Stimulated activated CD4-positive, alpha-beta T cell treated with anti-CD3 and anti-CD28 coated beads, TNF-alpha, amount 100 ng/mL, for 48 hours (primary cell): ENCODE data around the gene TBC1D16.

Experiments
- DNase-seq, 3 donors: peaks; one replicate each; pipeline ENCODE4 v3.0.0-alpha.2; 2020; ENCODE audit warnings: low read depth in 3 of 3

The TBC1D16 gene

DNA sequence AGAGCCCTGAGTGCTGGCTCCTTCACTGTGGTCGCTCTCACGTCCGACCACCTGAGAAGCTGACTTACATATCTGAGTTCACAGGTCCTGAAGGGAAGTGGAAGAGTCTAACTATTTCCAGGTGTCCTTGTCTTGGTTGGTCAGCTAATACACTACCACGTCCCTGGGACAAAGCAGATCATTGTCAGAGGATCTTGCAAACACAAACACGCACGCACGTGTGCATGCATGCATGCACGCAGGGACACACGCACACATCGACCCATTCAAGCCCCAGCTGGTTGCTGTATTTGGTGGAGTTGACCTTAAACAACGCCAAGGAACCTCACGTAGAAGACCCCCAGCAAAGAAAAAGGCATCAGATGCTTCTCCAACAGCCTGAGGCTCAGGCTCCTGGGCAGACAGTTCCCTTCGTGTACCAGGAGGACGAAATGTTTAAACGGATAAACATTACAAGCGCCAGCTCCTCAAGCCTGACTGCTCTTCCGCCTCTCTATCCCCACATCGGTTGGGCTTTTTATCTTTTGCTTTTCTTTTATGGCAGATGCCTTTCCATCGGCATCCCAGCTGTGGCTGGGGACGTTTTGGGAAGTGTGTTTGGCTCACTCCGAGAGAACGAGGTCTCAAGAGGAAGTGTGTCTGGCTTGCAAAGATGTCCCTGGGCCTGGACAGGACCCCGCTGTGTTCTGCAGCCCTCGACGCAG is 95.8 kb downstream of the TBC1D16 start:
- no peak for DNase-seq

DNA sequence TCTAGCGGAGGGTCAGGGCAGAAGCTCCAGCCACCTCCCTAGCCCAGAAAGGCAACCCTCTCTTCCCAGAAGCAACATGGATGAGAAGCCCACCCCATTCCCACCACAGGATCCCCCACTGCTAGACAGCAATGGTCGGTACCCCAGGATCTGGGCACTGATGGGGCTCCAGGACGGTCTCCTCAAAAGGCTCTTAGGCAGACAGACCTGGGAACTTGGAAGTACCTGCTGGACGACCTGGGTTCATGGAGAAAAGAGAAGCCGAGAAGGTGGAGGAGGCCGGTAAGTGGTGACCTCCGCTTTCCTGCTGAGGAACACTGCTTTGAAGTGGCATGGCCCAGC is 96.6 kb downstream of the TBC1D16 start:
- DNase-seq: no peak

DNA sequence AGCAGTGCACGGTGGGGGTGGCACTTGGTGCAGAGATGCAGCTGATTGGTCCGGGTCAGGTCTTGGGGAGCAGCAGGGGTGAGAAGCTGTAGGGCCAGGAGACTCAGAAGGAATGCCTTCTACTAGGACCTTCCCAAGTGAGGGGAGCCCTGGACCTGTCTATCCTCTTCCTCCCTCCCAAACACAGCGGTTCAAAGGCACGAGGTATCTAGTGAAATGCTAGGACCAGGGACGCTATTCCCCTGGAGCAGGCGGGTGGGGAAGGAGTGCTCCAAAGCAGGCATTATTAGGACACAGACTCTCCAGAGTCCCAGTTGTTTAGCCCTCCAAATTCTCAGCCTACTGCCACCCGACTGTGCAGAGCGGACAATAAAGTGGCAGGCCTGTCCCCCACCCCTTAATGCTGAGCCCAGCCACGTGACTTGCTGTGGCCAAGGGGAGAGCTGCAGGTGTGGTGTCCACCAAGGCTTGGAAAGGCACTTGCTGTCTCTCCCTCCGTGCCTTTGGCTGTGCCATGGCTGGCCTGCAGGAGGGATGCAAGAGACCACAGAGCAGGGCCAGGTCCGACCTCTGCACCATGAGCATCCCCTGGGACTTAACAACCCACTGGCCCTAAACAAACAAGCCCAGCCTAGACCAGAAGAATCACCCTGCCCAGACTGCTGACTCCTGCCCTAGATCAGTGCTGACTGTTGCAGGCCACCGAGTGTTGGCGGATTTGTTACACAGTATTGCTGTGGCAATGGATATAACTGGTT is 97.2 kb downstream of the TBC1D16 start:
- DNase-seq: no peak

DNA sequence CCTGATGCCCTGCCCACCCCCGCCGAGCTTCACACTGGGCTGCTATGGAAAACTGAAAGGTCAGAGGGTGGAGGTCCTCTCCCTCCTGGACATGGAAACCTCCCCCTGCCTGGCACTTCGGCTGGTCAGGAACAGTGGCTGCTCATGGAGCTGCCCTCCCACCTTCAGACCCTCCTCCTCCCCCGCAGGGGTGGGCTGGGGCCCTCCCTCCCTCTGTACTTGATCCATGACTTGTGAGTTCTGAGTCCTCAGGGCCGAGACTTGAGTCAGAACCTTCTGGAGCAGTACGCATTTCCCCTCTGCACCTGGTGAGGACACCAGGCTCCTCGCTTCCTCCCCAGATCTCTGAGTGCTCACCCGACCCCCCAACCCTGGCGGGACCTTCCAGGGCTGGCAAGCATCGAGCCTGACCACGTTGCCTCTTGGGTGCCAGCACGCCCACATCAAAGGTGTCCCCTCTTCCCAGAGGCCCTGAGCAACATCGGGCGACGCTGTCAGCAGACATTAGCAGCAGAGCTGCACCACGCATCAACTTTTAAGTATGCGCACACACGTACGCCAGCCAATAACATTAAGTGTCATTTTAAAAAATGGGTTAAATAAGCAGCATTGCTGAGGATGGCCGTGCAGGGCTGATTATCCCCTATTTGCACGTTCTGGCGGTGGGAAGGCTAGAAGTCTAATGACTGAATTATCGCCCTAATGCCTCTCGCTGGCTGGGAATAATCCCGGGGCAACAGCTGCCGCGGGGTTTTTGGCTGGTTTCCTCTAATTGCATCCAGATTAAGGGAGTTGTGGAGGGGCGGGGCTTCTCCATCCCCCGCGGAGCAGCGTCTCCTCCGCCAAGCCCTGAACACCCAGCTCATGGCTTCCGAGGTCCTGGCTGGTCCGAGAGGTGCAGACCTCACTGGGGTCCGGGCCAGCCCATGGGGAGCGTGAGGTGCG is 98.0 kb downstream of the TBC1D16 start:
- no peak for DNase-seq

DNA sequence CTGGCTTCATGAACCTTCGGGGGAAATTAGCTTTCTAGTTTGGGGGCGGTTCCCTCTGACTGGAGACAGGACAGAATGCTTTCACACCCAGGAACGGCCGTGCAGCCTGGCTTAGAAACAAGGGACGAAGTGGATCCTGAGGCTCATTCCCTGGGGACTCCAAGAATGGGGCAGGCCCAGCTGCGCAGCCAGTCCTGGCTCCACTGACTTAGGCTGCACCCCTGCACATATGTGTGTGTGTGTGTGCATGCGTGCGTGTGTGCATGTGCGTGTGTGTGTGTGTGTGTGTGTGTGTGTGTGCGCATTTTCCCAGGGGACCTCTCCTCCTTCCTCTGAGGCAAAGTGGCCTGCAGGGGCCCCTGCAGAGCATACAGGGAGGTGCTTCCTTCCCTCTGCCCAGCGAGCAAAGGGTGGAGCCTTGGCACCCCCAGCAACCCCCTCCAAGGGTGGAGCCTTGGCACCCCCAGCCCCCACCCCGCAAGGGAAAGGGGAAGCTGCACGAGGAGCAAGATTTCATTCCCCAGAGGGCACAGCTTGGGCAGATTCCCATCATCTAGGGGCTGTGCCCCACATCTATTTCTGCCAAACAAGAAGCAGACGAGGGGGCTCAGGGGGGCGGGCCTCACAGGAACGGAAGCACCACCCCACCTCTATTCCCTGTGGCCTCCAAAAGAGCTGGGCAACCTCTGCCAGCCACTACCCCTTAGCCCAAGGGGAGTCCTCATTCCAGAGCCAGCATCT is 98.9 kb downstream of the TBC1D16 start:
- DNase-seq: no peak

DNA sequence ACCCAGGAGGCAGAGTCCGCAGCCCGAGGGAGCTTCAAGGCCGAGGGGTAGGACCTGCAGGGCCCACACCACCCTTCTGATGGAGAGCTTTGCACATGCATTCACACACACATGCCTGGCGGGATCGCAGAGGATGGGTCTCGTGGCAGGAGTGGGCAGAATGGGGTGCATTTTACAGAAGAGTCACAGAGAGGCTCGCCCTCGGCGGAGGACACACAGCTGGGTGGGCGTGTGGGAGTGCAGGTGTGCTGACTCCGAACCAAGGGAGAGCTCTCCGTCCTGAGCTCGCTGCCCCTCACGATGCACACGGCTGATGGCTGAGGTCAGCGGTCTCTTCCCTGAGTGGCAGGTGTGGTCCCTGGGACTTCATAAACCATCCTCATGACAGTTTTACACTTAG is 99.6 kb downstream of the TBC1D16 start:
- no peak for DNase-seq

DNA sequence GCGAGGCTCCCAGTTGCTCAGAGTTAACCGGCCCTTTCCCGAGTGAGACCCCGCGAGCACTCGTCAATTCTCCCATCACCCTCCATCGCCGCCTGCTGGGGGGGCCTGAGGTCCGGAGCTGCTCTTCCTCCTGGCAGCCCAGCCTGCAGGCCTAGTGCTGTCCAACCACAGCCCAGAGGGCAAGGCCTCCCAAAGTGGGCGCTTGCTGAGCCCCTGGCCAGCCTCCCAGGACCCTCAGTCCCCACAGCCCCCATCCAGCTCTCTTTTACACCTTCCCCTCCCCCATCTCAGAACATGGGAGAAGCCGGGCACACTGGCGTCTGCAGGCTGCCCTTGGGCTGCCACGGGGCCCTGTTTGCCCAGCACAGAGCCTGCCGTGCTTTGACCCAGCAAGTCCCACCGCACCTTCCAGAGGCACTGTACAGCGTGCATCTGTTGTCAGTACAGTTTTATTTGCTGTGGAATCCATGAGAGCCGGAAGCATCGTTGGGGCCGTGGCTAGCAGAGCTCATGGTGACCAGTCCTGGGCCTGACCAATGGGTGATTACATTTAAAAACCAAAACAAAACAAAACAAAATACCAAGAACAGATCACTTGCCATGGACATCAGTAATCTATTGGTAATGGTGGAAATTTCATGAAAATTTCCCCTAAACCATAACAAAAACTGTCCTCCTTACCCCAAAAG is 100.3 kb downstream of the TBC1D16 start:
- DNase-seq: no peak

DNA sequence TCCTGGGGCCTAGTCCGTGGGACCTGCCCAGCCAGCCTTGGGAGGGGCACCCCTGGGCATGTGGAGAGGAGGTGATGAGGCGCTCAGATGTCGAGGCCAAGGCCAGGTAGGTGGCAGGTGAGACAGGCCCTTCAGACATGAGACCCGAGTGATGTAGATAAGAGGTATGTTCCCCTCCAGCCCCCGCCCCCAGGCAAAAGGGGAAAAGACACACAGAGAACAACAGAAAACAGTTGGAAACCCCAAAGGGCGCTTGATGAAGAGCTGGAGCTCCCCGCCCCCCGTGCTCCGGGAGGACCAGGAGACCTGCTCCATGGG is 101.1 kb downstream of the TBC1D16 start:
- DNase-seq: no peak

DNA sequence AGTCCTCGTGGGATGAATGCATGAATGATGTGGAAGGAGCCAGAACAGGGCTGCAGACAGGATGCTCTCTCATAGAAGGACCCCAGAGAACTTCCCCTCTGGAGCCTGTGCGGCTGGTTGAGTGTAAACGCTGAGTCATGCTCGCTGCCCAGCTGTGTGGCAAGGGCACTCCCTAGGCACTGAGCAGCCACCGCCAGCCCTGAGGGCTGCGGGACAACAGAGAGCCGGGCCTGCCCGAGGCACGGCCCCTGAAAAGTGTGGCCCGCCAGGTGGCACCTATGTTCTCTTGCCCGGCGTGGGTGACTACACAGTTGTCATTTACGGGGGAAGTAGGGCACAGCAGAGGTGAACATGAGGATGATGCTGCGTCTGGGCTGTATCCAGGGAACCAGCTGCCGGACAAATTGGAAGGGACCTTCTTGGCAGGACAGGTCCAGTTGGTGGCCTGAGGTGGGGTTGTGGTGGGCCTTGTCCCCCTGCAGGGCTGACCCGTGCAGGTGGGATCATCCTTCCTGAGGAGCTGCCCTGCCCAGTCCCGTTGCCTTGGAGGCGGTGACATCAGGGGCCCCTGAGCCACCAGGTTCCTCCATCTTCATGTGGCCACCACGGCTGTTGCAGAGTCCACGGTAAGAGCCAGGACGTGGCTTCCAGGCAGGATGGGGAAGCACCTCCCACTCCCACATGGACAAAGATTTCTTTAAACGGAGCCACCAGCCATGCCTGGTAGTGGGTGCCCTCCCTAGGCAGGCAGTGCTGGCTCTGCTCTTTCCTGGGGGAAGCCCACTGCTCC is 101.6 kb downstream of the TBC1D16 start:
- no peak for DNase-seq

DNA sequence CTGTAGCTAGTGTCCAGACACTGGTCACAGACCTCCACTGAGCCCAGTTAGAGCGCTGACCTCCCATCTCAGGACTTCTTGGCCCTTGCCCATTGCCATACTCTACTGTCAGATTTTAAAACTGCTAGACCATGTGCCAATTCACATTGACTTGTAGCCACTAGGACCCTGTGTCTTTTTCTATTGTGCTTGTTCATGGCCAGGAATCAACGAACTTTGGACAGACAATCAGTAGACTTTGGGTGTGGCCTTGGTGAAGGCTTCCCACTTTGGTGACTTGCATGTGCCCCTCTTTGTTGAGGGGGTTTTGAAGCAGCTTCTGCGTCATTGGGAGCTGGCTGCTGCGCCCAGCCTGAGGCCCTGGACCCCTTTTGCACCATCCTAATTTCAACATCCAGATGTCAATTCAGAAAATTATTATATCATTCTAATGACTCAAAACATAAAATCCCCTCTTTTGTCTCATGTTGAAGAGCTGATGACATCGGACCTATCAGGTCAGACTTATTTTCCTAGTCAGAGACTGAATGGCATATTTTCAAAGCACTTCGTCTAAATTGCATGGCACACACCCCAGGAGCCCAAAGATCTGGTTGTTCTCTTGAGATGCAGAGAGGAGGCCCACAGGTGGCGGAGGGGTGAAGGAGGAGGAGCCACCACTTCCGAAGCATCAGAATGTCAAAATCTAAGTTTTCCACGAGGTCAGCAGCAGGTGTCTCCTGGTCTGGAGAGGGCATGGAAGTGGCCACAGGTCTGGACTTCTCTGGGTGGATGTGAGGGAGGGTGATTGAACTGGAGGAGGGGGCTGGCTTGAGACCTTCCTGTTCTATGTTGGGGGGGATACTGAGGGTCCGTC is 103.0 kb downstream of the TBC1D16 start:
- no peak for DNase-seq

DNA sequence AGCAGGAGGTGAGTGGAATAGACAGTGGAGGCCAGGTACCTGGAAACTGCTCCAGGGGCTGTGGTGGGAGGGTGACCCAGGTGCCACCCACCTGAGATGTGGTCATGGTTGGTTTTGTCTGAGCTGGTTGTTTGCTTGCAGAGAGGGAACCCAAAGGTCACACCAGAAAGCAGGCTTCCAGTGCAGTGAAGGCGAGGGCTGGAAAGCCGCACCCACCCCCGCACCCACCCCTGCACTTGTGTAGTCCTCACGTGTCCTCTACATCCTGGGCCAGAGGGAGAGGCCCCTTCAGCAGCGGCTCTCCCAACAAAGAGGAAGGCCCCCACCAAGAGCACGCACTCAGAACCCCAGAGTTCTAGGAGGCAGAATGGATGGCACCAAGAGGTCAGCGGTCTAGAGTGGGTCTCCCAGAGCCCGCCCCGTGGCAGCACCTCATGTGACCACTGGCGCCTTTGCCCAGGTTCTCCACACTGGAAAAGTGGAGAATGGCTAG is 103.8 kb downstream of the TBC1D16 start:
- DNase-seq: no peak

DNA sequence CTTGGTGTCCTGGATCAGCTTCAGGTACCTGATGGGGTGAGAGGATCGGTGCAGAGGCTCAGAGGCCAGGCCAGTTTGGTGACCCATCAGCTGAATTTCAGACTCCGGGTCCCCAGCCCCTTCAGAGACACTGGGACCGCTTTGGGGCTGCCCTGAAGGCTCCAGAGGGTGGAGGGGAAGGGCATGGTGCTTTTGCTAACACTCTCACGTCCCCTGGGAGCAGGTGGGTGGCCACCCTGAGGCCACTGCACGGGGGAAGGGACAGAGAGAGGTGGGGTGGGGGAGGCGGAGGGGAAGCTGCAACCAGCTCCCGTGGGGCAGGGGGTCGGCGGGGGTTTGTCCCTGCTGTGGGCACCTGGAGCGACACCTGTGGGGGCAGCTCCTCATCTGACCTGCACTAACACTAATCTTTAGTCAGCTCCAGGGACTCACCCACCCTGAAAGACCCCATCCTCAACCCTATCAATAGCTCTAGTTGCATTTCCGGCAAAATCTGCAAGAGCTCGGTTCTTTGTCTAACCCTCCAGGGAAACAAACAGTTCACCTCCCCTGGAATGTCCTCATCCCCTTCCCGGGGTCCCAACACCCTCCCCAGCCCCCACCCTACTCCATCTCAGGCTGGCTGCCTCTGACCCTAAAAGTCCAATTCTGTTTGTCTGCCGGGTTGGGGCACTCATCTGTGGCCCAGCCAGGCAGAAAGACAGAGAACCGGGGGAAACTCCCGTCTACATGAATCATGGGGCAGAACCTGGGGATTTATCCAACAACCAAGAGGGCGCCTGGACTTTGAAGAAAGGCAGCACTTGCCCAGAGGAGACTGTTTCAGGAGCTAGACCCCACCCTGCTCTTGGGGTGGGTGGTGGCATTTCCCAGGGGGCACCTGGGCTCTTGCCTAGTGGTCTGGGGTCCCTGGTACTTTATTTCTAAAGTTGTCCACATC is 104.5 kb downstream of the TBC1D16 start:
- DNase-seq: no peak

DNA sequence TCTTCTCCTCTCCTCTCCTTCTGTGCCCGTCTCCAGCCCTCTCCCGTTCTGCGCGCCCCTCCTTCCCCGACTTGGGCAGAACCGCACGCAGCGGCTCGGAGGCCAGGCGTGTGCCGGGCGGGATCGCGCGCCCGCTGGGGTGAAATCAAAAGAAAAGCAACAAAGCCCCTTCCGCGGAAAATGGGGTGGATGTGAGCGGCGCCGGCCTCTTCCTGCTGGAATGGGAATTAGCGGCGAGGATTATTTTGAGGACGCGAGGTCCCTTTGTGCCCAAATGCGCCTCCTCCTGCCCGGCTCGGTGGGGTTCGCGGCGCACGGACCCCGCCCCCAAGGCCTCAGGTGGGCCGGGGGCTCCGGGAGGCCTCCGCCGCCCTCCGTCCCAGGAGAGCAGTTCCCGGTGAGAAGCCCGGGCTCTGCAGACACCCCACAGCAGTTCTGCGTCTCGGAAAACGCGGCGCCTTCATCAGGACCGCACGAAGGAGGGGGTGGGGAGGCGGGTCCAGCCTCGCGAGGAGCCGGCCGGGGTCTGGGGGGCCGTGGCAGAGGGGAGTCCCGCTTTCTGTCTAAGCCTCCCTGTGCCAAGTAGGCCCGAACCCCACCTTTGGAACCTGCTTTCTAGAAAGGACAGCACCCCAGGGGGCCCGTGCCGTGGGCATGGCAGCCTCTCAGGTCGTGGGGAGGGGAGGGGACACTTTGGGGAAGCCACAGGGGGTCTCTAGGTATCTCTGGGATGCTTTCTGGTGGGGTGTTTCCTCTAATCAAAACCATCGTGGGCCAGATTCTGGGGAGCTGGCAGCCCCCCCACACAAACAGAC is 105.4 kb downstream of the TBC1D16 start:
- no peak for DNase-seq

DNA sequence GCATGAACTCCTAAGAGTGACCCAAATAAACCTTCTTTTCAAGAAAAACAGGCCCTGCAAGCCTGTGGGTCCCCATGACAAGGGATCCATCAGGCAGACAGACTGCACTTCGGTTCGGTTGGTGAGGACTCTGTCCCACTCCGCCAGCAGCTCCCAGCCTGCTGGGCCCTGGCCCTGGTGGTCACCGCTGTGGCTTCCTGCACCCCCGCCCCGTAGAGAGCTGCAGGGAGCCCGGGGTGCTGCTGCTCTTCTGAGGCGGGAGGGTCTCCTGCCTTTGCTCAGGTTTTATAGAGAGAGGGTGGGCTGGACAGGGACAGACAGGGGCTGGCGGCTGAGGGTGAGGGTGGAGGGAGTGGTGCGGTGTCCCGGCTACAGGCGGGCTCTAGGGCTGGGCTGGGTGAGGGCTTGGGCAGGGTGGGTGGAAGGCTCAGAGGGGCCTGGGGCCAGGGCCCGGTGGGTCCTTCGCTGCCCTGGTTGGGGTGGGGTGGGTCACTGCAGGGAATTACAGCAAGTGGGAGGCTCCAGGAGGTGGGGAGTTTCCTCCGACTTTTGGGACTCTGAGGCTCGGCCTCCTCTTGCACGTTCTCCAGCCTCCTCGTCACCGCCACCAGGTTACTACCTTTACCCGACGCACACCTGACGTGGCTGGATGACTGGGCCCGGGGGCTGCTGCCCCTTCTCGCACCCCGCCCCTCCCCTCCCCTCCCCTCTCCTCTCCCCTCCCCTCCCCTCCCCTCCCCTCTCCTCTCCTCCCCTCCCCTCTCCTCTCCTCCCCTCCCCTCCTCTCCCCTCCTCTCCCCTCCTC is 106.2 kb downstream of the TBC1D16 start:
- DNase-seq: no peak

DNA sequence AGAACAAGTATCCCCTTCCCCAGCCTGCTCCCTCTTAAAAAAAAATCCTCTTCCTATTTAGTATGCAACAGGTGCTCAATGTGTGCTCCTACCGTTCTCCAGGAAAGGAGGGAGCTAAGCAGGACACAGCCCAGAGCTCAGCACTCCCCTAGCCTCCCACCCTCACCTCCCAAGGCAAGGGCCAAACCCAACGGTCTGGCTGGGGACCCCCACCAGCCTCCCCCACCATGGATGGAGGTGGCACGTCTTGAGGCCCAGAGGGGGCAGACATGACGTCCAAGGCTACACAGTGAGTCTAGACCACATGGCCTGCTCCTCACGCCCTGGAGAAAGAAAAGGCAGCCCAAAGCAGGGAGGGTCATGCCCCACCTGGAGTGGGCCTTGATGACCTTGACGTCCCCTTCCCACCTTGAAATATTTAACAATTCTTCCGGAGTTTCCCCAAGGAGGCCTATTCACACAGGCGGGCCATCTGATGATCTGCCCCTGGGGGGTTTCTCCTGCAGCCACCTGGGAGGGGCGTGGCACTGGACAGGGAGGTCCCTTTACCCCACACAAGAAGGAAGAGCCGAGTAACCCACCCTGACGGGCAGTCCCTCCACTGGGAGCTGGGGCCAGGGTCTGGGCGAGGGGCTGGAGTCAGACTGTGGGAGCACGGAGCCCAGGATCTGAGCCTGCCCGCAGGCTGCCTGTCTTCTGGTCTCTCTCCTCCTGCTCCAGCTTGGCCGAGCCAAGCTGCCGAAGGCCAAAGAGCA is 107.0 kb downstream of the TBC1D16 start:
- DNase-seq: no peak
